Measurements from ENCODE around the gene PROCR.

- TF ChIP-seq CTCF (IDR thresholded peaks at IDR 0.05) (peak in 3 of 4 experiments; percentile 47 to 67 (median 47)), EP300 (IDR thresholded peaks at IDR 0.05) (no peak), POLR2AphosphoS5 (IDR thresholded peaks at IDR 0.05) (no peak), POLR2A (IDR thresholded peaks at IDR 0.05) (no peak)
These were observed 26.7 kb upstream of the PROCR start for GRCh38 chr20:35145141-35145564.
